Parathyroid adenoma (tissue), 2 donors: ENCODE measurements around the gene GLB1L3.
A peak's percentile ranks its signal among the peaks of the same experiment; 100 is the strongest.

Experiments used
- H2AFZ ChIP-seq: fragments of 300-600 bp; sonication (generic); one replicate; pipeline ENCODE4 v1.7.0; 2017; ENCODE audit warnings: antibody characterized with exemption, mild to moderate bottlenecking
- H3K27ac ChIP-seq: fragments of 300-600 bp; sonication (generic); one replicate; pipeline ENCODE4 v1.7.0; 2017
- H3K27me3 ChIP-seq: fragments of 300-600 bp; sonication (generic); one replicate; pipeline ENCODE4 v1.7.0; 2017; ENCODE audit warnings: low read length; ENCODE audit not compliant: control insufficient read depth, insufficient read depth
- H3K36me3 ChIP-seq: fragments of 300-600 bp; sonication (generic); one replicate; pipeline ENCODE4 v1.7.0; 2017; ENCODE audit warnings: low read length; ENCODE audit not compliant: control insufficient read depth, insufficient read depth
- H3K4me1 ChIP-seq: fragments of 300-600 bp; sonication (generic); one replicate; pipeline ENCODE4 v1.7.0; 2017; ENCODE audit warnings: control low read depth
- H3K4me2 ChIP-seq: fragments of 300-600 bp; sonication (generic); one replicate; pipeline ENCODE4 v1.7.0; 2017; ENCODE audit warnings: low read length
- H3K4me3 ChIP-seq: fragments of 300-600 bp; sonication (generic); one replicate; pipeline ENCODE4 v1.7.0; 2017; ENCODE audit warnings: low read depth, low read length
- H3K79me2 ChIP-seq: fragments of 300-600 bp; sonication (generic); one replicate; pipeline ENCODE4 v1.7.0; 2017; ENCODE audit warnings: control low read depth
- H3K9ac ChIP-seq: fragments of 300-600 bp; sonication (generic); one replicate; pipeline ENCODE4 v1.7.0; 2017; ENCODE audit warnings: mild to moderate bottlenecking
- H3K9me3 ChIP-seq: fragments of 300-600 bp; sonication (generic); one replicate; pipeline ENCODE4 v1.7.0; 2017; ENCODE audit warnings: low read length; ENCODE audit not compliant: control insufficient read depth
- TF ChIP-seq, protein P1 (sequence below): fragments of 300-600 bp; sonication (generic); IDR thresholded peaks from one replicate; pipeline ENCODE4 v1.7.0; 2017; ENCODE audit warnings: antibody characterized with exemption, mild to moderate bottlenecking
- donor health status: primary hyperparathyroidism.

Gene GLB1L3, protein sequence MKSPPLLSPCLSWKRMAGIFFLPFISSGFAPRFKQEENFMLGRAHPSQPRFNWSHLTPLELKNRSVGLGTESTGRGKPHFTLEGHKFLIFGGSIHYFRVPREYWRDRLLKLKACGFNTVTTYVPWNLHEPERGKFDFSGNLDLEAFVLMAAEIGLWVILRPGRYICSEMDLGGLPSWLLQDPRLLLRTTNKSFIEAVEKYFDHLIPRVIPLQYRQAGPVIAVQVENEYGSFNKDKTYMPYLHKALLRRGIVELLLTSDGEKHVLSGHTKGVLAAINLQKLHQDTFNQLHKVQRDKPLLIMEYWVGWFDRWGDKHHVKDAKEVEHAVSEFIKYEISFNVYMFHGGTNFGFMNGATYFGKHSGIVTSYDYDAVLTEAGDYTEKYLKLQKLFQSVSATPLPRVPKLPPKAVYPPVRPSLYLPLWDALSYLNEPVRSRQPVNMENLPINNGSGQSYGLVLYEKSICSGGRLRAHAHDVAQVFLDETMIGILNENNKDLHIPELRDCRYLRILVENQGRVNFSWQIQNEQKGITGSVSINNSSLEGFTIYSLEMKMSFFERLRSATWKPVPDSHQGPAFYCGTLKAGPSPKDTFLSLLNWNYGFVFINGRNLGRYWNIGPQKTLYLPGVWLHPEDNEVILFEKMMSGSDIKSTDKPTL

DNA sequence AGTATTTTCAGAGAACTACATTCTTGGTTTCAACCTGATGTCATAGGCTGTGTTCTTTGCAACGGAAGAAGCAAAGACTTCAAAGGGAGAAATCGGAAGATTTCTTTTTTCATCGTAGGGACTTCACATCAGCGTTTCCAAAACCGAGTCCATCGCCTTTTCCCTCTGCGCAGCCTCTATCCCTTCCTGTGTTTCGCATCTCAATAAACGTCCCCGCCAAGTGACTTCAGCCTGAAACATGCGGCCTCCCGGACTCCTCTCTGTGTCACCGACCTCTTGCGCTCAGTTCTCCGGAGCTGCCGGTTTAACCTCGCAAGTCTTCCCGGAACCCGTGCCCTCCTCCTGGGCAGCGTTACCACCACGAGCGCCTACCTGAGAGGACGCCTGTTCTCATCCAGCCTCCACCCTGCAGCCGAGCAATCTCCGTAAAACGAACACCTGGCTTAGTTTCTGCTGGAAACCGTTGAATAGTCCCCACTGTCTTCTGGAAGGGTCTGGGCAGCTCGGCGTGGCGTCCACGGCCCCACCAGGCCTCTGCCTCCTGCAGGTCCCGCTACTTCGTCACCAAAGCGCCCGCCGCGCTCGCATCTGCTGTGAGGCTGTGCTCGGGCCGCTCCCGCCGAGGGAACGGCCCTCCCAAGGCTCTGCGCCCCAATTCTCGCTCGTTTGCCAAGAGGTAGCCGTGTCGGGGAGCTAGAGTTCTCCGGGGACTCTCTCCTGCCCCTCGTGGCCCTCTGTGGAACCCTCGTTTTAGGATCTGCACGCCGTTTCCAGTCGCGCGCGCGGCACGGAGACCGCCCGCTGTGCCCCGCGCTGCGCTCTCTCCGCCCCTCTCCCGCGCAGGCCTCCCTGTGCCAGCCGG, at the start of gene GLB1L3:
Gene GLB1L3 (plus strand): TSS at position 846 of the 862 bp plus-strand sequence. CDS start 362 bp downstream, outside the sequence.
- no peaks in the 10 kb centered on the region for H3K27me3 ChIP-seq
- H3K4me2 ChIP-seq: peak within 1 kb of the TSS; percentile 51
- TF ChIP-seq, protein P1, sequence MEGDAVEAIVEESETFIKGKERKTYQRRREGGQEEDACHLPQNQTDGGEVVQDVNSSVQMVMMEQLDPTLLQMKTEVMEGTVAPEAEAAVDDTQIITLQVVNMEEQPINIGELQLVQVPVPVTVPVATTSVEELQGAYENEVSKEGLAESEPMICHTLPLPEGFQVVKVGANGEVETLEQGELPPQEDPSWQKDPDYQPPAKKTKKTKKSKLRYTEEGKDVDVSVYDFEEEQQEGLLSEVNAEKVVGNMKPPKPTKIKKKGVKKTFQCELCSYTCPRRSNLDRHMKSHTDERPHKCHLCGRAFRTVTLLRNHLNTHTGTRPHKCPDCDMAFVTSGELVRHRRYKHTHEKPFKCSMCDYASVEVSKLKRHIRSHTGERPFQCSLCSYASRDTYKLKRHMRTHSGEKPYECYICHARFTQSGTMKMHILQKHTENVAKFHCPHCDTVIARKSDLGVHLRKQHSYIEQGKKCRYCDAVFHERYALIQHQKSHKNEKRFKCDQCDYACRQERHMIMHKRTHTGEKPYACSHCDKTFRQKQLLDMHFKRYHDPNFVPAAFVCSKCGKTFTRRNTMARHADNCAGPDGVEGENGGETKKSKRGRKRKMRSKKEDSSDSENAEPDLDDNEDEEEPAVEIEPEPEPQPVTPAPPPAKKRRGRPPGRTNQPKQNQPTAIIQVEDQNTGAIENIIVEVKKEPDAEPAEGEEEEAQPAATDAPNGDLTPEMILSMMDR: no peak
- H3K4me3 ChIP-seq: no peak within 1 kb of the TSS
- H2AFZ ChIP-seq: peak within 1 kb of the TSS; percentile 60
- H3K79me2 ChIP-seq: no peaks in the 10 kb centered on the region
- no peak within 1 kb of the TSS for H3K27ac ChIP-seq
- no peaks in the 10 kb centered on the region for H3K4me1 ChIP-seq
- no peaks in the 10 kb centered on the region for H3K9me3 ChIP-seq
- H3K9ac ChIP-seq: no peak within 1 kb of the TSS
- no peaks in the 10 kb centered on the region for H3K36me3 ChIP-seq

DNA sequence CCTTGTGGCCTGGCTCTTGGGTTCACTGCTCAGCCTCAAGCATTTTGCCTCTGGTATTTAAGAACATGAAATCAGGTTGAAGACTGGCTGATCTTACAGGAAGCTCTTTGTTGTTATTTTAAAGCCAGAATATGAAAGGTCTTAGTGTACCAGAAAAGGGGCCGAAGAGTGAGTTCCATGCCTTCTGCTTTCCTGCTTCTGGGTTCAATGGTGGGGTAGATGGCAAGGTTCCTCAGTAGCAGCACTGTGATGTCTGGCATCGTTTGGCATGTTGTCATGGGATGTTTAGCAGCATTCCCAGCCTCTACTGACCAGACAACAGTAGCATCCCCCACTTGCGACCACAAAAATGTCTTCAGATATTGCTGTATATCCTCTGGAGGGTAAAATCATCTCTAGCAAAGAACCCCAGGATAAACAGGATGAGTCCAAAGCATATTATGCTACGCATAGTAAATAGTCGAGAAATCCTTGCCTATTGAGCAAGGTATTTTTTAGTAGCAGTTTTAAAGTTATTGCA, 49.3 kb upstream of the GLB1L3 start:
- H3K9me3 ChIP-seq: no peaks in the 10 kb centered on the region
- no peak overlapping the region for H2AFZ ChIP-seq
- no peak overlapping the region for H3K4me2 ChIP-seq
- H3K4me1 ChIP-seq: peaks cover 12% of the 10 kb centered on the region
- H3K36me3 ChIP-seq: no peaks in the 10 kb centered on the region
- peaks cover 37% of the 10 kb centered on the region for H3K79me2 ChIP-seq
- TF ChIP-seq, protein P1: no peak
- no peak overlapping the region for H3K9ac ChIP-seq
- no peak overlapping the region for H3K27ac ChIP-seq
- H3K4me3 ChIP-seq: no peak overlapping the region
- H3K27me3 ChIP-seq: no peaks in the 10 kb centered on the region

DNA sequence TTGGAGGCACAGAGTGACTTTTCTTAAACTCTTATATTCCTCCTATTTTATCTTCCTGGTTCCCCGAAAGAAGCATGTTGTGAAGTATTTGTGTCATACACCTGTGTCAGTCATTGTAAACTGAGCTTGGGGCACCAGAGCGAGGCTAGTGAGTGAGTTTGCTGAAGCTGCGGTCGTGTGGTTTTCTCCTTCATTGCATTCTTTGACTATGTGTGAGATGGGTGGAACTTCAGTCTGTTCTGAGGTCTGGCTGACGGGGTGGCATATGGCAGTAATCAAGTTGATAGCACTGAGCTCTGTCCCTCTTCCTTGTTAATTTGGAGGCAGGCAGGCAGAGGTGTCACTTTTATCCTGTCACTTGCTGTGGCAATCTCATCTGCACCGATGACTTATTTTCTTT, 47.6 kb upstream of the GLB1L3 start:
- H3K9ac ChIP-seq: no peak overlapping the region
- H2AFZ ChIP-seq: no peak overlapping the region
- no peak overlapping the region for H3K4me3 ChIP-seq
- no peak overlapping the region for H3K4me2 ChIP-seq
- TF ChIP-seq, protein P1: no peak
- H3K79me2 ChIP-seq: peaks cover 30% of the 10 kb centered on the region
- H3K9me3 ChIP-seq: no peaks in the 10 kb centered on the region
- peaks cover 14% of the 10 kb centered on the region for H3K4me1 ChIP-seq
- H3K36me3 ChIP-seq: no peaks in the 10 kb centered on the region
- H3K27ac ChIP-seq: no peak overlapping the region
- H3K27me3 ChIP-seq: no peaks in the 10 kb centered on the region

DNA sequence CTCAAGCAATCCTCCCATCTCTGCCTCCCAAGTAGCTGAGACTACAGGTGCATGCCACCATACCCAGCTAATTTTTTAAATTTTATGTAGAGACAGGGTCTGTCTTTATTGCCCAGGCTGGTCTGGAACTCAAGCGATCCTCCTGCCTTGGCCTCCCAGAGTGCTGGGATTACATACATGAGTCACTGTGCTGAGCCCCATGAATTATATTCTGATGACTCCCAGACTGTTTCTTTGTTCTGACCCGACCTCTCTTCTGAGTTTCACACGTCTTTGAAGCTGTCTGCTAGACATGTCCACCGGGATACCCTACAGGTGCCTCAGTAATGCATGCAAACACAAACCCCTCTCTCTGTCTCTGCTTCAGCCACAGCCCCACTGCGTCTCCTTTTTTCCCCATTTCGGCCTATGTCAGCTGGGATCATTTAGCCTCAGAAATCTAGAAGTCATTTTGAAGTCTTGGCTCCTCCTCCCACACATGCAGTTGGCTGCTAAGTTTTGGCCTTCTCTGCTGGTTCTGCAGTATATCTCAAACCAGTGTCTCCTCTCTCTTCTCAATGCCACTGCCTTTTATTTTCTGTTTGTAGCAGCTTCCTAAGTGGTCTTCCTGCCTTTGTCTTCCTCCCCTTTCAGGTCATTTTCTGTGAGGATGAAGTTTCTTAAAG, 46.9 kb upstream of the GLB1L3 start:
- TF ChIP-seq, protein P1: no peak
- no peaks in the 10 kb centered on the region for H3K9me3 ChIP-seq
- no peak overlapping the region for H2AFZ ChIP-seq
- H3K4me3 ChIP-seq: no peak overlapping the region
- H3K36me3 ChIP-seq: no peaks in the 10 kb centered on the region
- peaks cover 18% of the 10 kb centered on the region for H3K4me1 ChIP-seq
- H3K27me3 ChIP-seq: no peaks in the 10 kb centered on the region
- no peak overlapping the region for H3K9ac ChIP-seq
- H3K27ac ChIP-seq: no peak overlapping the region
- H3K4me2 ChIP-seq: no peak overlapping the region
- H3K79me2 ChIP-seq: peaks cover 30% of the 10 kb centered on the region
